Fibroblast of mammary gland (primary cell): ENCODE results near the gene IGF2.

Experiments
- DNase-seq: peaks from one replicate; pipeline ENCODE4 v3.0.0-alpha.2; 2010; ENCODE audit warnings: low read depth
- H3K4me3 ChIP-seq: 2 replicates; pipeline ENCODE4 v1.5.1; 2011; ENCODE audit warnings: low read depth, mild to moderate bottlenecking, low read length, moderate library complexity; ENCODE audit not compliant: control insufficient read depth
- TF ChIP-seq, protein P1 (sequence below): conservative IDR thresholded peaks from 2 replicates; pipeline ENCODE4 v1.5.1; 2011; ENCODE audit warnings: low read depth, low read length, inconsistent platforms; ENCODE audit not compliant: control insufficient read depth, insufficient read depth

The IGF2 gene

DNA sequence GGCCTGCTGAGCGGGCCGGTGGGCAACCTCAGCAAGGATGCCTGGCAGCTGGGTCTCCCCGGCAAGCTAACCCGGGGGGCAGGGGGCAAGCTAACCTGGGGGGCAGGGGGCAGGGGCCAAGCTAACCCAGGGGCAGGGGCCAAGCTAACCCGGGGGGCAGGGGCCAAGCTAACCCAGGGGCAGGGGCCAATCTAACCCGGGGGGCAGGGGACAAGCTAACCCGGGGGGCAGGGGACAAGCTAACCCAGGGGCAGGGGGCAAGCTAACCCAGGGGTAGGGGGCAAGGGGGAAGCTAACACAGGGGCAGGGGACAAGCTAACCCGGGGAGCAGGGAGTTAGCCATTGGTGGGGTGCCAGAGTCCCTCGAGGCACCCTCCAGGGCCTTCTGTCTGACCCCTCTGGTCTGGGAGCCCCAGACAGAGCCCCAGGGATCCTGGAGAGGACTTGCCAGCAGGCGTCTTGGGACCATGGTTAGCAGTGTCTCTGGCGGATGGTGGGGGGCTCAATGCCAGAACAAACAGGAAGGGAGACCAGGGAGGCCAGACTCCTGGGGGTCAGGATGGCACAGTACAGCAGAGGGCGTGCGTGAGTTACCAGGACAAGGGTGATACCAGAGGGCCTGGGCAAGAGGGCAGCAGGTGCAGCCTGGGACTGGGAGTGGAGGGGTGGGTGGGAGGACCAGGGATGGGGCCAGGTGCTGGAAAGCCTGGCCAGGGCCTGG, 16.1 kb downstream of the IGF2 start:
- TF ChIP-seq, protein P1, sequence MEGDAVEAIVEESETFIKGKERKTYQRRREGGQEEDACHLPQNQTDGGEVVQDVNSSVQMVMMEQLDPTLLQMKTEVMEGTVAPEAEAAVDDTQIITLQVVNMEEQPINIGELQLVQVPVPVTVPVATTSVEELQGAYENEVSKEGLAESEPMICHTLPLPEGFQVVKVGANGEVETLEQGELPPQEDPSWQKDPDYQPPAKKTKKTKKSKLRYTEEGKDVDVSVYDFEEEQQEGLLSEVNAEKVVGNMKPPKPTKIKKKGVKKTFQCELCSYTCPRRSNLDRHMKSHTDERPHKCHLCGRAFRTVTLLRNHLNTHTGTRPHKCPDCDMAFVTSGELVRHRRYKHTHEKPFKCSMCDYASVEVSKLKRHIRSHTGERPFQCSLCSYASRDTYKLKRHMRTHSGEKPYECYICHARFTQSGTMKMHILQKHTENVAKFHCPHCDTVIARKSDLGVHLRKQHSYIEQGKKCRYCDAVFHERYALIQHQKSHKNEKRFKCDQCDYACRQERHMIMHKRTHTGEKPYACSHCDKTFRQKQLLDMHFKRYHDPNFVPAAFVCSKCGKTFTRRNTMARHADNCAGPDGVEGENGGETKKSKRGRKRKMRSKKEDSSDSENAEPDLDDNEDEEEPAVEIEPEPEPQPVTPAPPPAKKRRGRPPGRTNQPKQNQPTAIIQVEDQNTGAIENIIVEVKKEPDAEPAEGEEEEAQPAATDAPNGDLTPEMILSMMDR, result no peak
- no peak for DNase-seq
- H3K4me3 ChIP-seq, result no peak overlapping the region

DNA sequence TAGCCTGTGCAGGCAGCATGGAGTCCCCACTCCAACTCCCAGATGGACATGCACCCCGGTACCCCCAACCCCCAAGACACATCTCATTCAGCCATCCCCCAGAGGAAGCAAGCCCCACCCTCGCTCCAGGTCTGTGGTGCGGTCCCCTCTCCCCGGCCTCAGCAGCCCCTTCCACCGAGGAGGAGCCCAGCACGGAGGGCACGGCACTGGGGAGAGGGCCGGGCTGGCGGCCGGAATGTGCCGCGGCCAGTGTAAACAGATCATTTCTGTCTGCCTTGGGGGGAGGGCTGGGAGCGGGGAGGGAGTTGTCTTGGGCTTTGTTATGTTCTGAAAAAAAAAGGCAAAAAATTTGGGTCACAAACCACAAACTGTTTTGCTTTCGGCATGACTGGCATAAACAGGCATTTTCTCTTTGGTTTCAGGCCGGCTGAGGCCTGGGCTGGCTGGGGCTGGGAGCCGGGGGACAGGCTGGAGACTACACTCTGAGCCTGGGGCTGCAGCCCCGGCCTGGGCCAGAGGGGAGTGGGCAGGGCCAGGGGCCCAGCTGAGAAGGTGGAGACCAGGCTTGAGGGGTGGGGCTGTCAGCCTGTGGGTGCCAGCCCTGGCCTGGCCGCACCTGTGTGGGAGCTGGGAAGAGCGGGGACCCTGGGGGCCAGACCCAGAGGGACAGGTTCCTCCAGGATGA, 16.8 kb downstream of the IGF2 start:
- TF ChIP-seq, protein P1, result no peak
- no peak overlapping the region for H3K4me3 ChIP-seq
- no peak for DNase-seq

DNA sequence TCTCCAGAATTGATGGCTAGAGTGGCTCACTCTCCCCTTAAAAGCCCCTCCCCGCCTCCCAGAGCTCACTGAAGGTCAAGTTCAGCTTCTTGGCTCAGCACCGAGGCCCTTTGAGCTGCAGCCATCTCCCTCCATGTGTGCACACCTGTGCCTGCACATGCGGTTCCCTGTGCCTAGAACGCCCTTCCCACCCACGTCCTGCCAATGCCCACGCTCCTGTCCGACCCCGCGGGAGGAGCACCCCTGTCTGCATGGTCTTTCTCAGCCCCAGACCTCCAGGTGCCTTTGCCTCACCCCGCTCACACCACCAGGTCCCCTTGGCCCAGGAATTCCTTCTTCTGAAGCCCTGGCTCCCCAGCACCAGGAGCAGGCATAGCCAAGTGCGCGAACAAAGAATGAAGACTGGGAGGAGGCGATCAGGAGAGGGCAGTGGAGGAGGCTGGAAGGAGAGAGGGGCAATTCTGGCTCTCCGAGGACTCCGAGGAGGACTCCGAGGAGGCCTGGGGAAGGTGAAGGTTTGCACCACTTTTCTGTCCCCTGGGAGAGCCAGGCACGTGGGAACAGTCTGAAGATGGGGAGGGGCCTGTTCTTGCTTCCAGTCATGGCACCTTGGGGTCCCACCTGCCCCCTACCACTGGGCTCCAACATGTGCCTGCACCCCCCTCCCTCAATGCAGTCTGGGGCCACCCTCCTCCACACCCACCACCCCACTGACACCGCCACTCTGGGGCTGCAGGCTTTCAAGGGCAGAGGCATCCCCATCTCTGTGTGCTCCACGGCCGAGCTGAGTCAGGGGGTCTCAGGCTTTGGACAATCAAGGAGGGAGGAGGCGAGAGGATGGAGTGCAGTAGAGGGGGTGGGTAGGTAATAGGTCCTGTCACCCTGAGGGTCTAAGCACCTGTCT, 17.7 kb downstream of the IGF2 start:
- TF ChIP-seq, protein P1, result no peak
- DNase-seq, result no peak

DNA sequence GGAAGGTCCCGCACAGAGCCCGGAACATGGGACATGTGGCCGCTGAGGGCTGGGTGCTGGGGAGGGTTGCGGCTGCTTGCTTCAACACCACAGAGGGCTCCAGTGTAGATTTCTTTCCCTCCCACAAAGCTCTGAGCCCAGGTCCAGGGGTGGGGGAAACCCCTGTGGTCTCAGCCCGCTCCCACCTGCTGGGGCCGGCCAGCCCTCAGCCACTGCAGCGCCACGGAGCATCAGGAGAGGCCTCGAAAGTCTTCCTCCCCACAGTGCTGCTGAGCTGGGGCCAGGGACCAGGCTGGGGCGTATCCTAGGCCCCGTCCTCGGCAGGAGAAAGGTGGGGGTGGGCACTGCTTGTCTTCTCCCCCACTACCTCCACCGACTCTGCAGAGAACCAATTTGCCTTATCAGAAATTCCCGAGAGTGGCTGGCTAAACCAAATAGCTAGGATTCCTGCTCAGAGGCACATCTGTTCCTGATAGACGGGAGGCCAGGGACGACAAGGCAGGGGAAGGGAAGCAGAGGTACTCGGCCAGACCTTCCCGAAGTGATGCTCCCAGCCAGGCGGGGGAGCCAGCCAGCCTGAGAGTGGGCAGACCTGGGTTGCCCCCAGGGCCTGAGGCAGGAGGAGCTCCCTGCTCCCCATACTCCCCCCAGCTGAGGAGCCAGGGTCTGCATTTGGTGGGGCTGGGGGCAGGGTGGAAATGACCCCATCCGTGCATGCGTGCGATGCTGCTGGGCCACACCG, 18.7 kb downstream of the IGF2 start:
- TF ChIP-seq, protein P1, result no peak
- DNase-seq, result no peak
- no peak overlapping the region for H3K4me3 ChIP-seq

More for the DNA sequence above, 17.7 kb downstream of the IGF2 start:
- no peak overlapping the region for H3K4me3 ChIP-seq

DNA sequence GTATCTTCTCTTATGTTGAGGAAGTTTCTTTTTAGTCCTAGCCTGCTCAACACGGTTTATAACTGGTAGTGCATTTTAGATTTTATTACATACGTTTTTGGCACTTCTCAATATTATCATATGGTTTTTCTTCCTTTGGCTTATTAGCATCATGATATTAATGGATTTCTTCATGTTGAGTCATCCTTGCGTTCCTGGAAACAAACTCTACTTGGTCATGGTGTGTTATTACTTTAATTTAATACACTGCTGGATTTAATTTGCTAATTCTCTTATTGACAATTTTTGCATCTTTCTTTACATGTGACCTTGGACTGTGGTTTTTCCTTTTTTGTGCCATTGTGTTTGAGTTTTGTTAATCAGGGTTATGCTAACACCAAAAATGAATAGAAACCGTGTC, 20.5 kb downstream of the IGF2 start:
- DNase-seq, result no peak
- H3K4me3 ChIP-seq, result no peak overlapping the region
- TF ChIP-seq, protein P1, result no peak

DNA sequence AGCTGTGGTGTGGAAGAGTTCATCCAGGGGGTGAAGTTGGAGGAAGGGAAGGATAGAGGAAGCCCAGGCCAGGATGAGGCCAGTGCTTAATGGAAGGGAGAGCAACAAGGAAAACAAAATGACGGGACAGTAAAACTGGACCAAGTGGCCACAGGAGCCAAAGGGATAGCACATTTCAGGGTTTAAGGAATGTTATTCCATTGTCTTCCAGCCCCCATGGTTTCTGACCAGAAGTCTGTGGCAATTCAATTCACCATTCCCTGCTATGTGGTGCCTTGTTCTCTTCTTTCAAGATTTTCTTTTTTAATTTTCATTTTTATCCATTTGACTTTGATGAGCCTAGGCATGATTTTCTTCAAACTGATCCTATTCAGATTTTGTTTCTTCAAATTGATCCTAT, 22.5 kb downstream of the IGF2 start:
- TF ChIP-seq, protein P1, result no peak

More for the DNA sequence above, 22.5 kb downstream of the IGF2 start:
- H3K4me3 ChIP-seq, result no peak overlapping the region
- no peak for DNase-seq
